Liver (tissue), 3 donors: Measurements from ENCODE around the gene CUBN.

Source experiments
- FOXA2 ChIP-seq: IDR thresholded peaks from 2 replicates; pipeline ENCODE4 v1.6.1; 2016; ENCODE audit warnings: antibody characterized with exemption
- JUND ChIP-seq, 2 donors: IDR thresholded peaks; 2 replicates each; pipeline ENCODE4 v1.6.1; 2016; ENCODE audit warnings: antibody characterized with exemption in 2 of 2
- RAD21 ChIP-seq, 2 donors: IDR thresholded peaks; 2 replicates each; pipeline ENCODE4 v1.6.1; 2016; ENCODE audit warnings: antibody characterized with exemption in 2 of 2, mild to moderate bottlenecking in 2 of 2
- RXRA ChIP-seq, 2 donors: IDR thresholded peaks; 2 replicates each; pipeline ENCODE4 v1.6.1; 2017 to 2018; ENCODE audit warnings: antibody characterized with exemption in 2 of 2, mild to moderate bottlenecking in 1 of 2
- SP1 ChIP-seq: IDR thresholded peaks from 2 replicates; pipeline ENCODE4 v1.6.1; 2018; ENCODE audit warnings: antibody characterized with exemption, mild to moderate bottlenecking
- TAF1 ChIP-seq: conservative IDR thresholded peaks from 2 replicates; pipeline ENCODE4 v1.6.1; 2016; ENCODE audit warnings: antibody characterized with exemption, mild to moderate bottlenecking
- YY1 ChIP-seq: IDR thresholded peaks from 2 replicates; pipeline ENCODE4 v1.6.1; 2016; ENCODE audit warnings: antibody characterized with exemption, mild to moderate bottlenecking
- TF ChIP-seq, protein P1 (sequence below): fragments of 150-350 bp; IDR thresholded peaks from 2 replicates; pipeline ENCODE4 v1.5.1; 2017; ENCODE audit warnings: improper control_type of control experiment, low read depth, low read length; ENCODE audit not compliant: missing input control
- TF ChIP-seq, protein P2 (sequence below): IDR thresholded peaks from 2 replicates; pipeline ENCODE4 v1.6.1; 2016; ENCODE audit warnings: antibody characterized with exemption
- TF ChIP-seq, protein P3 (sequence below): IDR thresholded peaks from 2 replicates; pipeline ENCODE4 v1.6.1; 2016; ENCODE audit warnings: antibody characterized with exemption, mild to moderate bottlenecking
- TF ChIP-seq, protein P4 (sequence below): IDR thresholded peaks from 2 replicates; pipeline ENCODE4 v1.6.1; 2016; ENCODE audit warnings: antibody characterized with exemption
- donor health status: healthy.
- donor health status: healthy.

DNA sequence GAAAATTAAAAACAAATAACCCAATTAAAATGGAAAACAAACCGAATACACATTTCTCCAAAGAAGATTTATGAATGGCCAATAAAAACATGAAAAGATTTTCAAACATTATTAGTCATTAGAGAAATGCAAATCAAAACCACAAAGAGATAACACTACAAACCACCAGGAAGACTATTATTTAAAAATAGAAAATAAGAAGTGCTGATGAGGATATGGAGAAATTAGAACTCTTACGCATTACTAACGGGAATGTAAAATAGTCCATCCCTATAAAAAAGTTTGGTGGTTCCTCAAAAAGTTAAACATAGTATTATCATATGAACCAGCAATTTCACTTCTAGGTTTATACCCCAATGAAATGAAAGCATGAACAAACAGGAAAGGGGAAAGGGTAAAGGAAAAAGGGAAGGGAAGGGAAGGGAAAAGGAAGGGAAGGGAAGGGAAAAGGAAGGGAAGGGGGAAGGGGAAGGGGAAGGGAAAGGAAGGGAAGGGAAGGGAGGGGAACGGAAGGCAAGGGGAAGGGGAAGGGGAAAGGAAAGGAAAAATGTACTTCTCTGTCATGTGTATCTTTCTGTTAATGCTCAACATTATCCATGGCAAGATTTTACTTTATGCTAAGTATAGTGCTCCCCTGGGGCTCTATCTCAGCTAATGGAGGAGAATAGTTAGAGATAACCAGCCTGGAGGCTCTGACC is 187.1 kb downstream of the CUBN start:
- TF ChIP-seq, protein P1, sequence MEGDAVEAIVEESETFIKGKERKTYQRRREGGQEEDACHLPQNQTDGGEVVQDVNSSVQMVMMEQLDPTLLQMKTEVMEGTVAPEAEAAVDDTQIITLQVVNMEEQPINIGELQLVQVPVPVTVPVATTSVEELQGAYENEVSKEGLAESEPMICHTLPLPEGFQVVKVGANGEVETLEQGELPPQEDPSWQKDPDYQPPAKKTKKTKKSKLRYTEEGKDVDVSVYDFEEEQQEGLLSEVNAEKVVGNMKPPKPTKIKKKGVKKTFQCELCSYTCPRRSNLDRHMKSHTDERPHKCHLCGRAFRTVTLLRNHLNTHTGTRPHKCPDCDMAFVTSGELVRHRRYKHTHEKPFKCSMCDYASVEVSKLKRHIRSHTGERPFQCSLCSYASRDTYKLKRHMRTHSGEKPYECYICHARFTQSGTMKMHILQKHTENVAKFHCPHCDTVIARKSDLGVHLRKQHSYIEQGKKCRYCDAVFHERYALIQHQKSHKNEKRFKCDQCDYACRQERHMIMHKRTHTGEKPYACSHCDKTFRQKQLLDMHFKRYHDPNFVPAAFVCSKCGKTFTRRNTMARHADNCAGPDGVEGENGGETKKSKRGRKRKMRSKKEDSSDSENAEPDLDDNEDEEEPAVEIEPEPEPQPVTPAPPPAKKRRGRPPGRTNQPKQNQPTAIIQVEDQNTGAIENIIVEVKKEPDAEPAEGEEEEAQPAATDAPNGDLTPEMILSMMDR, result no peak
- TF ChIP-seq YY1 (no peak), FOXA2 (no peak), RXRA (IDR thresholded peaks at IDR 0.05) (no peak), SP1 (no peak), RAD21 (IDR thresholded peaks at IDR 0.05) (no peak), TAF1 (no peak), JUND (IDR thresholded peaks at IDR 0.05) (no peak)
- TF ChIP-seq, protein P2, sequence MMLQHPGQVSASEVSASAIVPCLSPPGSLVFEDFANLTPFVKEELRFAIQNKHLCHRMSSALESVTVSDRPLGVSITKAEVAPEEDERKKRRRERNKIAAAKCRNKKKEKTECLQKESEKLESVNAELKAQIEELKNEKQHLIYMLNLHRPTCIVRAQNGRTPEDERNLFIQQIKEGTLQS, result no peak
- TF ChIP-seq, protein P3, sequence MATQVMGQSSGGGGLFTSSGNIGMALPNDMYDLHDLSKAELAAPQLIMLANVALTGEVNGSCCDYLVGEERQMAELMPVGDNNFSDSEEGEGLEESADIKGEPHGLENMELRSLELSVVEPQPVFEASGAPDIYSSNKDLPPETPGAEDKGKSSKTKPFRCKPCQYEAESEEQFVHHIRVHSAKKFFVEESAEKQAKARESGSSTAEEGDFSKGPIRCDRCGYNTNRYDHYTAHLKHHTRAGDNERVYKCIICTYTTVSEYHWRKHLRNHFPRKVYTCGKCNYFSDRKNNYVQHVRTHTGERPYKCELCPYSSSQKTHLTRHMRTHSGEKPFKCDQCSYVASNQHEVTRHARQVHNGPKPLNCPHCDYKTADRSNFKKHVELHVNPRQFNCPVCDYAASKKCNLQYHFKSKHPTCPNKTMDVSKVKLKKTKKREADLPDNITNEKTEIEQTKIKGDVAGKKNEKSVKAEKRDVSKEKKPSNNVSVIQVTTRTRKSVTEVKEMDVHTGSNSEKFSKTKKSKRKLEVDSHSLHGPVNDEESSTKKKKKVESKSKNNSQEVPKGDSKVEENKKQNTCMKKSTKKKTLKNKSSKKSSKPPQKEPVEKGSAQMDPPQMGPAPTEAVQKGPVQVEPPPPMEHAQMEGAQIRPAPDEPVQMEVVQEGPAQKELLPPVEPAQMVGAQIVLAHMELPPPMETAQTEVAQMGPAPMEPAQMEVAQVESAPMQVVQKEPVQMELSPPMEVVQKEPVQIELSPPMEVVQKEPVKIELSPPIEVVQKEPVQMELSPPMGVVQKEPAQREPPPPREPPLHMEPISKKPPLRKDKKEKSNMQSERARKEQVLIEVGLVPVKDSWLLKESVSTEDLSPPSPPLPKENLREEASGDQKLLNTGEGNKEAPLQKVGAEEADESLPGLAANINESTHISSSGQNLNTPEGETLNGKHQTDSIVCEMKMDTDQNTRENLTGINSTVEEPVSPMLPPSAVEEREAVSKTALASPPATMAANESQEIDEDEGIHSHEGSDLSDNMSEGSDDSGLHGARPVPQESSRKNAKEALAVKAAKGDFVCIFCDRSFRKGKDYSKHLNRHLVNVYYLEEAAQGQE, result no peak
- TF ChIP-seq, protein P4, sequence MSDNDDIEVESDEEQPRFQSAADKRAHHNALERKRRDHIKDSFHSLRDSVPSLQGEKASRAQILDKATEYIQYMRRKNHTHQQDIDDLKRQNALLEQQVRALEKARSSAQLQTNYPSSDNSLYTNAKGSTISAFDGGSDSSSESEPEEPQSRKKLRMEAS, result no peak
